Measurements from ENCODE around the gene CDKAL1.

CDKAL1 gene

DNA sequence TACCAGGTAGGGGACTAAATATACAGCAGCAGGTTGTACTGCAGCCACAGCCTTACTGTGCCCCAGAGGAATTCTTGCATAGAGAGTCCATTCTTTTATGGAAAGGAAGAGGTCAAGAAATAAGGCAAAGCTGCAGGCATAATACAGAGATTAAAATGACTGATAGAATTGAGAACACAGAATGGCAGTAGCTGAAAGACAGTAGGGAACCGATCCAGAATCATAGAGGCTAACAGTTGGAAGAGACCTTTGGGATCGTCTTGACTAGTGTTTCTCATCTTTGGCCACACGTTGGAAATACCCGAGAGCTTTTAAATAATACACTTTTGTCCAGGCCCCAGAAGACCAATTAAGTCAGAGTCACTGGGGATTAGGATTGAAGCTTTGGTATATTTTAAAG is 566.7 kb downstream of the CDKAL1 start:
- H3K27me3 ChIP-seq (ENCODE audit: control insufficient read depth in 1 of 2, insufficient read depth in 2 of 2, low read length in 2 of 2) = no peaks in the 10 kb centered on the region
- no peak overlapping the region for H3K4me3 ChIP-seq (ENCODE audit: low read depth in 1 of 2, low read length in 2 of 2)
- H3K27ac ChIP-seq (ENCODE audit: low read depth, low read length) = no peak overlapping the region
- H3K9ac ChIP-seq (ENCODE audit: low read depth in 1 of 2, low read length in 2 of 2) = no peak overlapping the region
- H3K9me3 ChIP-seq (ENCODE audit: control insufficient read depth in 1 of 2, low read length in 2 of 2) = no peaks in the 10 kb centered on the region
- no peaks in the 10 kb centered on the region for H3K36me3 ChIP-seq (ENCODE audit: control insufficient read depth in 1 of 2, insufficient read depth in 2 of 2, low read length in 2 of 2)
- no peaks in the 10 kb centered on the region for H3K4me1 ChIP-seq (ENCODE audit: control insufficient read depth in 1 of 2, insufficient read depth in 2 of 2, low read length in 2 of 2)

GRCh38 chr6:21101694-21102093 is 567.4 kb downstream of the CDKAL1 start:
- H3K4me1 ChIP-seq (ENCODE audit: control insufficient read depth in 1 of 2, insufficient read depth in 2 of 2, low read length in 2 of 2) = no peaks in the 10 kb centered on the region
- no peak overlapping the region for H3K27ac ChIP-seq (ENCODE audit: low read depth, low read length)
- no peaks in the 10 kb centered on the region for H3K36me3 ChIP-seq (ENCODE audit: control insufficient read depth in 1 of 2, insufficient read depth in 2 of 2, low read length in 2 of 2)
- no peaks in the 10 kb centered on the region for H3K27me3 ChIP-seq (ENCODE audit: control insufficient read depth in 1 of 2, insufficient read depth in 2 of 2, low read length in 2 of 2)
- no peak overlapping the region for H3K9ac ChIP-seq (ENCODE audit: low read depth in 1 of 2, low read length in 2 of 2)
- no peak overlapping the region for H3K4me3 ChIP-seq (ENCODE audit: low read depth in 1 of 2, low read length in 2 of 2)
- H3K9me3 ChIP-seq (ENCODE audit: control insufficient read depth in 1 of 2, low read length in 2 of 2) = no peaks in the 10 kb centered on the region

DNA sequence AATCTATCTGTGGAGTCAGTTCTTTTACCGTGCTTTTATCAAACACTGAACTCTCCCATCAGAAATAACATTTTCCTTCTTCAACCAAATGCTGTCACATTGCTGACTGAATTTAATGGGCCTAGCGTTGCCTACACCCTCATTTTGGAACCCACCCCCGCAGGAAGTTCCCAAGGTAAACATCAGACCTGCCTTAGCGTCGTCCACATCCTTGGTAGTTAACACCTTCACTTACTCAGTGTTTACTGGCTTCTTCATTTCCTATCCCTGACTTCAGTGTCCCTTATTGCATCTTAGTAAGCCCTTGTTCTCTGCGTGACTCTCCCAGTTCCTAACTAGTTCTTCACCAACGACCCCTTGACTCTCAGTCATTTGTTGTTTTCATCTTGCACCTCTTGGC is 567.9 kb downstream of the CDKAL1 start:
- Histone ChIP-seq H3K4me3 (ENCODE audit: low read depth in 1 of 2, low read length in 2 of 2) (no peak overlapping the region), H3K27me3 (ENCODE audit: control insufficient read depth in 1 of 2, insufficient read depth in 2 of 2, low read length in 2 of 2) (no peaks in the 10 kb centered on the region), H3K9ac (ENCODE audit: low read depth in 1 of 2, low read length in 2 of 2) (no peak overlapping the region), H3K27ac (ENCODE audit: low read depth, low read length) (no peak overlapping the region), H3K36me3 (ENCODE audit: control insufficient read depth in 1 of 2, insufficient read depth in 2 of 2, low read length in 2 of 2) (no peaks in the 10 kb centered on the region), H3K9me3 (ENCODE audit: control insufficient read depth in 1 of 2, low read length in 2 of 2) (no peaks in the 10 kb centered on the region), H3K4me1 (ENCODE audit: control insufficient read depth in 1 of 2, insufficient read depth in 2 of 2, low read length in 2 of 2) (no peaks in the 10 kb centered on the region)

DNA sequence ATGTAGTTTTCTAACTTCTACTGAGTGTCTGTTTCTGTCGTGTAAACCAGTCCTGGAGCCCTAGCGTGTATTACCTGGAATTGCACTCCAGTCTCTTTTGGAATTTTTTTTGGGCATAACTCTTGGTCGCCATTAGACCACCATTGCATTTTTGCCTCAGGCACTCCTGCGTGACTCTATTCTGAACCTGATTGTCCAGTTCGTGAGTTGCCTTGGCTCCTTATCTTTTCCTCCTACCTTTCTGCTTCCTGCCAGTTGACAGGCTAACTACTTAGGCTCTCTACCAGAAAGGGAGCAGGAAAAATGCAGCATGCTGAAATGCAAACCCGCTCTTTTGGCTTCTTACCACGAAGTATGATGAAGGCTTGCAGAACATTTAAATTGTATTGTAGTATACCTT is 568.4 kb downstream of the CDKAL1 start:
- Histone ChIP-seq H3K27me3 (ENCODE audit: control insufficient read depth in 1 of 2, insufficient read depth in 2 of 2, low read length in 2 of 2) (no peaks in the 10 kb centered on the region), H3K36me3 (ENCODE audit: control insufficient read depth in 1 of 2, insufficient read depth in 2 of 2, low read length in 2 of 2) (peaks cover 0 to under 1% of the 10 kb centered on the region in 2 donors), H3K4me1 (ENCODE audit: control insufficient read depth in 1 of 2, insufficient read depth in 2 of 2, low read length in 2 of 2) (no peaks in the 10 kb centered on the region), H3K4me3 (ENCODE audit: low read depth in 1 of 2, low read length in 2 of 2) (no peak overlapping the region), H3K9me3 (ENCODE audit: control insufficient read depth in 1 of 2, low read length in 2 of 2) (no peaks in the 10 kb centered on the region), H3K27ac (ENCODE audit: low read depth, low read length) (no peak overlapping the region), H3K9ac (ENCODE audit: low read depth in 1 of 2, low read length in 2 of 2) (no peak overlapping the region)

GRCh38 chr6:21103626-21104224 is 569.5 kb downstream of the CDKAL1 start:
- Histone ChIP-seq H3K27me3 (ENCODE audit: control insufficient read depth in 1 of 2, insufficient read depth in 2 of 2, low read length in 2 of 2) (no peaks in the 10 kb centered on the region), H3K4me3 (ENCODE audit: low read depth in 1 of 2, low read length in 2 of 2) (no peak overlapping the region), H3K9ac (ENCODE audit: low read depth in 1 of 2, low read length in 2 of 2) (no peak overlapping the region), H3K36me3 (ENCODE audit: control insufficient read depth in 1 of 2, insufficient read depth in 2 of 2, low read length in 2 of 2) (peaks cover 0 to 4% of the 10 kb centered on the region in 2 donors), H3K9me3 (ENCODE audit: control insufficient read depth in 1 of 2, low read length in 2 of 2) (no peaks in the 10 kb centered on the region), H3K27ac (ENCODE audit: low read depth, low read length) (no peak overlapping the region), H3K4me1 (ENCODE audit: control insufficient read depth in 1 of 2, insufficient read depth in 2 of 2, low read length in 2 of 2) (no peaks in the 10 kb centered on the region)

GRCh38 chr6:21104288-21104687 is 570.0 kb downstream of the CDKAL1 start:
- no peaks in the 10 kb centered on the region for H3K9me3 ChIP-seq (ENCODE audit: control insufficient read depth in 1 of 2, low read length in 2 of 2)
- H3K27ac ChIP-seq (ENCODE audit: low read depth, low read length) = no peak overlapping the region
- H3K36me3 ChIP-seq (ENCODE audit: control insufficient read depth in 1 of 2, insufficient read depth in 2 of 2, low read length in 2 of 2) = peaks cover 0 to 4% of the 10 kb centered on the region in 2 donors
- H3K4me3 ChIP-seq (ENCODE audit: low read depth in 1 of 2, low read length in 2 of 2) = no peak overlapping the region
- no peaks in the 10 kb centered on the region for H3K27me3 ChIP-seq (ENCODE audit: control insufficient read depth in 1 of 2, insufficient read depth in 2 of 2, low read length in 2 of 2)
- no peaks in the 10 kb centered on the region for H3K4me1 ChIP-seq (ENCODE audit: control insufficient read depth in 1 of 2, insufficient read depth in 2 of 2, low read length in 2 of 2)
- H3K9ac ChIP-seq (ENCODE audit: low read depth in 1 of 2, low read length in 2 of 2) = no peak overlapping the region

DNA sequence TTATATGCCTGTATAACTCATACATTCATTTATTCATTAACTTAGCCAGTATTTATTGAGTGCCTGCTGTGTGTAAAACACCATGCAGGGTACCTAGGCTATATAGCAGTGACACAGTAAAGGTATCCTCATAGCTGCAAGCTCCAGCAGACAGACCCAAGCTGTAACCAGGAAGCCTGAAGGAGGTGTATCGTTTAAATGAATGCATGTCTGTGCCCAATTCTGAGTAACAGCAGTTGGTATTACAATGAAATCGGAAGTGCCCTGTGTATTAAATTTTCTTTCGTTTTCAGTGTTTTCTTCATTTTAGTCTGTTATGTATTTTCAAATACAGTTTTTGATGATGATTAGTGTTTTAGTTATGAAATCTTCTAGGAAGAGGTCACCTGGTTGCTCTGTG is 573.5 kb downstream of the CDKAL1 start:
- no peak overlapping the region for H3K4me3 ChIP-seq (ENCODE audit: low read depth in 1 of 2, low read length in 2 of 2)
- no peak overlapping the region for H3K9ac ChIP-seq (ENCODE audit: low read depth in 1 of 2, low read length in 2 of 2)
- no peaks in the 10 kb centered on the region for H3K9me3 ChIP-seq (ENCODE audit: control insufficient read depth in 1 of 2, low read length in 2 of 2)
- no peaks in the 10 kb centered on the region for H3K27me3 ChIP-seq (ENCODE audit: control insufficient read depth in 1 of 2, insufficient read depth in 2 of 2, low read length in 2 of 2)
- H3K27ac ChIP-seq (ENCODE audit: low read depth, low read length) = no peak overlapping the region
- H3K4me1 ChIP-seq (ENCODE audit: control insufficient read depth in 1 of 2, insufficient read depth in 2 of 2, low read length in 2 of 2) = no peaks in the 10 kb centered on the region
- peaks cover 0 to 4% of the 10 kb centered on the region in 2 donors for H3K36me3 ChIP-seq (ENCODE audit: control insufficient read depth in 1 of 2, insufficient read depth in 2 of 2, low read length in 2 of 2)

DNA sequence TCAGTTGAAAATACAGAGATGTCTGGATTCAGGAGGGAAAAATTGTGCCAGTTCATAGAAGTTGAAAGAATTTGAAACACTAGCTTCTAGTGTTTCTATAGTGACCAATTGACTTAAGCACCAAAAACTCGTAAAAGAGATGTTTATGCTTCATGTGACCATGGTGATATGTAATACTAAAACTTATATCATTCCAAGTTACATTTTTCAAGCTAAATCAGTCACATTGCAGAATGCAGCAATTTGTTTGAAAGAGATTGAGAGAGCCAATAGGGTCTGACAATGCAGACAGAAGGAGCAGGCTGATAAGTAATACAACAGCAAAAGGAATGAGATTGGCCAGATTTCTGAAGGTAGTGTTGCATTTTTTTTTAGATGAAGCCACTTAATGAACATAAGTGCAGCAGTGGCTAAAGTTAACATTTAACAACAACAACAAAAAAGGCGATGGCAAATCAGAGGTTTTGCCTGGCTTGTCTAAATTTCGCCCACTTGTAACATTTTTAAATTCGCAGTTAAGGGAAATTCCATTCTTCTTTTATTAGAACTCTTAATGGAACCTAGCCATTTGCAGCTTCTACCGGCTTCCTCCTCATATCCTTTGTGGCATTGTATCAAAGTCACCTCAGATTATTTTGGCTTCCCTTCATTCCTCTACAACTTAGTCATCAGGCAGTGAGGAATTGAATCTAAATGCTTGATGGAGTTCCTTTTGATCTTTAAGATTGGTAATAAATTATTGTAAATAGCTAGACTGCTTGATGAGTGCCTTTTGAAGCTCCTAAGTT is 575.3 kb downstream of the CDKAL1 start:
- Histone ChIP-seq H3K4me3 (ENCODE audit: low read depth in 1 of 2, low read length in 2 of 2) (no peak overlapping the region), H3K4me1 (ENCODE audit: control insufficient read depth in 1 of 2, insufficient read depth in 2 of 2, low read length in 2 of 2) (no peaks in the 10 kb centered on the region), H3K36me3 (ENCODE audit: control insufficient read depth in 1 of 2, insufficient read depth in 2 of 2, low read length in 2 of 2) (peaks cover 0 to 4% of the 10 kb centered on the region in 2 donors), H3K27ac (ENCODE audit: low read depth, low read length) (no peak overlapping the region), H3K27me3 (ENCODE audit: control insufficient read depth in 1 of 2, insufficient read depth in 2 of 2, low read length in 2 of 2) (no peaks in the 10 kb centered on the region), H3K9ac (ENCODE audit: low read depth in 1 of 2, low read length in 2 of 2) (no peak overlapping the region), H3K9me3 (ENCODE audit: control insufficient read depth in 1 of 2, low read length in 2 of 2) (no peaks in the 10 kb centered on the region)

- Histone ChIP-seq H3K36me3 (ENCODE audit: control insufficient read depth in 1 of 2, insufficient read depth in 2 of 2, low read length in 2 of 2) (peaks cover 0 to 4% of the 10 kb centered on the region in 2 donors), H3K9me3 (ENCODE audit: control insufficient read depth in 1 of 2, low read length in 2 of 2) (no peaks in the 10 kb centered on the region), H3K27ac (ENCODE audit: low read depth, low read length) (no peak overlapping the region), H3K4me3 (ENCODE audit: low read depth in 1 of 2, low read length in 2 of 2) (no peak overlapping the region), H3K27me3 (ENCODE audit: control insufficient read depth in 1 of 2, insufficient read depth in 2 of 2, low read length in 2 of 2) (no peaks in the 10 kb centered on the region), H3K9ac (ENCODE audit: low read depth in 1 of 2, low read length in 2 of 2) (no peak overlapping the region), H3K4me1 (ENCODE audit: control insufficient read depth in 1 of 2, insufficient read depth in 2 of 2, low read length in 2 of 2) (no peaks in the 10 kb centered on the region)
Observed at GRCh38 chr6:21110684-21111083, 576.4 kb downstream of the CDKAL1 start.

- no peaks in the 10 kb centered on the region for H3K4me1 ChIP-seq (ENCODE audit: control insufficient read depth in 1 of 2, insufficient read depth in 2 of 2, low read length in 2 of 2)
- no peak overlapping the region for H3K4me3 ChIP-seq (ENCODE audit: low read depth in 1 of 2, low read length in 2 of 2)
- H3K9me3 ChIP-seq (ENCODE audit: control insufficient read depth in 1 of 2, low read length in 2 of 2) = no peaks in the 10 kb centered on the region
- H3K27me3 ChIP-seq (ENCODE audit: control insufficient read depth in 1 of 2, insufficient read depth in 2 of 2, low read length in 2 of 2) = no peaks in the 10 kb centered on the region
- no peak overlapping the region for H3K27ac ChIP-seq (ENCODE audit: low read depth, low read length)
- peaks cover 0 to 4% of the 10 kb centered on the region in 2 donors for H3K36me3 ChIP-seq (ENCODE audit: control insufficient read depth in 1 of 2, insufficient read depth in 2 of 2, low read length in 2 of 2)
- no peak overlapping the region for H3K9ac ChIP-seq (ENCODE audit: low read depth in 1 of 2, low read length in 2 of 2)
Observed at GRCh38 chr6:21111093-21111725, 577.0 kb downstream of the CDKAL1 start.
